GM12878 (cell line): Measurements from ENCODE around the gene SLC34A3.

Source experiments
- CTCF ChIP-seq, 3 experiments: IDR thresholded peaks in 2 of 3; conservative IDR thresholded peaks in 1 of 3; 2 replicates each; pipeline ENCODE4 v1.5.1; 2011; ENCODE audit warnings: low read depth in 3 of 3, low read length in 3 of 3, mild to moderate bottlenecking in 3 of 3, control low read depth in 2 of 3, moderate library complexity in 2 of 3, inconsistent platforms in 1 of 3, mixed read lengths in 1 of 3; ENCODE audit not compliant: control insufficient read depth in 2 of 3, insufficient read depth in 1 of 3; ENCODE audit errors: extremely low read depth in 1 of 3
- JUND ChIP-seq: IDR thresholded peaks from 2 replicates; pipeline ENCODE4 v1.6.1; 2012; ENCODE audit warnings: low read depth, mild to moderate bottlenecking, low read length, improper control_type of control experiment, moderate library complexity
- NR2C2 ChIP-seq: IDR thresholded peaks from 2 replicates; pipeline ENCODE4 v1.6.1; 2011; ENCODE audit warnings: borderline replicate concordance, low read depth; ENCODE audit not compliant: control insufficient read depth, insufficient read length
- POLR2A ChIP-seq: IDR thresholded peaks from 2 replicates; pipeline ENCODE4 v1.6.1; 2011; ENCODE audit warnings: low read depth, mild to moderate bottlenecking, low read length
- POU2F2 ChIP-seq: IDR thresholded peaks from 3 replicates; pipeline ENCODE4 v1.6.1; 2011; ENCODE audit warnings: low read depth, mild to moderate bottlenecking, low read length, borderline replicate concordance
- RBBP5 ChIP-seq: fragments of 200-600 bp; sonication (generic); conservative IDR thresholded peaks from 2 replicates; pipeline ENCODE4 v1.6.1; 2016
- ZSCAN29 ChIP-seq: fragments of 450-650 bp; IDR thresholded peaks from 2 replicates; pipeline ENCODE4 v1.6.1; 2017; ENCODE audit warnings: mild to moderate bottlenecking, moderate library complexity

DNA sequence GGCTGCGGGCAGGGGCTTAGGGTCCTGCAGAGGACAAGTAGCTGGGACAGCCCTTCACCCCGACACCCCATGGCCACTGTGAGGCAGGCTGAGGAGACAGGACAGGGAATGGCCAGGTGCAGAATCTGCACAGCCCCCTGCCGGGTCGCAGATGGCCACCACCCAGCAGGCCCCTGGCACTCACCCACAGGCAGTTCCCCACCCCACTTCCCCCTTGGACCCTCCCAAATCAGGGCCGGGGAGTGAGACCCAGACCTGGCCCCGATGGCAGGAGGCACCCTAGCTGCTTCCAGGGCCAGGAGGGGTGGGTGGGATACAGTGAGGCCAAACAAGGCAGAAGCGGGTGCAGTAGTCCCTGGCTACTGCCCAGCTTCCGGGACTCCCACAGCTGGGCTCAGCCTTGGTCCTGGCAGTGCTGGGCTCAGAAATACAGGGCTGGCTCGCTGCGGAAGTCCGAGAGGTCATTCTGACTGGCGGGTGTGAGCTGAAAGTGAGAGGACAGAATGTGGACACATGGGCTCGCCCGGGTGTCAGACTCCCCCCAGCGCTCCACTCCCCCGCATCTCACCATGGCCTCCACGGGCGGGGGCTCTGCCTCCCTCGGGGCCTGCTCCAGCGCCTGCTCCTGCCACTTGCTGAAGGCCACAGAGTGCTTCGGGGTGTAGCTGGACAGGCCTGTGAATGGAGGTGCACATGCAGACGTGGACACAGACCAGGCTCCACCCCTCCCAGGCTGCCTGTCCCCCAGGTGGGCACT, 38.8 kb upstream of the SLC34A3 start:
- TF ChIP-seq POLR2A (no peak; the same call in 1 of the 2 replicates), RBBP5 (no peak), NR2C2 (no peak), POU2F2 (no peak), ZSCAN29 (no peak), JUND (no peak), CTCF (IDR thresholded peaks at IDR 0.05 in 2 of 3, conservative IDR thresholded peaks at IDR 0.05 in 1 of 3; ENCODE audit: control insufficient read depth in 2 of 3, extremely low read depth in 1 of 3, insufficient read depth in 1 of 3, low read depth in 3 of 3, low read length in 3 of 3) (no peak)
